Activated effector memory CD4-positive, alpha-beta T cell treated with Interleukin-2 at 50 U/mL for 16 hours (primary cell): ENCODE measurements around the gene DDOST.

Source experiments
- DNase-seq: peaks from one replicate; pipeline ENCODE4 v3.0.0-alpha.2; 2020

The DDOST gene

DNA sequence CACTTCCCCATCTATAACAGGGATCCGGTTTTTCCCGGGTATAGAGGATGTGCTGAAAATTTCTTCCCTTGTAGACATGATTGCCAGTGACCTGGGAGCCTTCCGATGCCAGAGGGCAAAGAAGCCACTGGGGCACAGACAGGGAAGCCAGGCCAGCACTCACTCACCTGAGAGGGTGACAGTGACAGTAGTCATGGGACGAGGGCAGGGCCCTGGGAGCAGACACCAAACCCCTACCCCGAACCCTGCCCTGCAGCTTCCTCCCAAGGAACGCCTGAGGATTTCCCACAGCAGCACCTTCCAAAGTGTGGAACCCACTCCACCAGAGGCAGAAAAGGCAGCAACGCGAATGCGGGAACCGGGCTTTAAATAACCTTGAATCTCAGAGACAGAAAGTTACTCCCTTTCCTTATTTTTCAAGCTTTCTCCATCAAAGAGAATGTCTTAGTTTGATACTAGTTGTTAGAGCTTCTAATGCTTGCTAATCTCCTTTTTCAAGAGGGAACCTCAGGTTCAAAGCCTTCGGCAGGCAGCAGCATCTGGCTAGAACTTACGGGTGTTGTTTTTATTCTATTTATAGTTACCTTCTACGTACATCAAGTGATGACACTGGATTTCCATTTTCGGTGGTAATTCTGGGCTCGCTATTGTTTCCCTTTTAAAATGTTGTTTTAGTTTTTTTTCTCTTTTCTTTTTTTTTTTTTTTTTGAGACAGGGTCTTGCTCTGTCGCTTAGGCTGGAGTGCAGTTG is 2.8 kb downstream of the DDOST start:
- no peak for DNase-seq

DNA sequence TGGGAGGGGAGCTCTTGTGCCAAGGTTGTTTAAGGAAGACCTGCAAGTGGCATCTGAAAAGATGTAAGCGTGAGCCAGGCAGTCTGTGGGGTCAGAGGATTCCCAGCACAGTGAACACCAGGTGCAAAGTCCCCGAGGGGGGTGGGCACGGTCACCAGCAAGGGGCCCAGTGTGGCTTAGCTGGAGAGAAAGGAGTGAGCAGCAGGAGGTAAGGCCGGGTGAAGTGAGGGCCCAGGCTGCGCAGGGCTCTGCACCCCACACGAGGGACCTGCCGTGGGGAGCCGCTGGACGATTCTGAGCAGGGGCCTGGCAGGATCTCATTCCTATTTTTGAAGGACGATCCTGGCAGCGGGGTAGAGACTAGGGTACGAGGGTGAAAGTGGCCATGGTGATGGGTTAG is 4.1 kb downstream of the DDOST start:
- DNase-seq, result no peak

DNA sequence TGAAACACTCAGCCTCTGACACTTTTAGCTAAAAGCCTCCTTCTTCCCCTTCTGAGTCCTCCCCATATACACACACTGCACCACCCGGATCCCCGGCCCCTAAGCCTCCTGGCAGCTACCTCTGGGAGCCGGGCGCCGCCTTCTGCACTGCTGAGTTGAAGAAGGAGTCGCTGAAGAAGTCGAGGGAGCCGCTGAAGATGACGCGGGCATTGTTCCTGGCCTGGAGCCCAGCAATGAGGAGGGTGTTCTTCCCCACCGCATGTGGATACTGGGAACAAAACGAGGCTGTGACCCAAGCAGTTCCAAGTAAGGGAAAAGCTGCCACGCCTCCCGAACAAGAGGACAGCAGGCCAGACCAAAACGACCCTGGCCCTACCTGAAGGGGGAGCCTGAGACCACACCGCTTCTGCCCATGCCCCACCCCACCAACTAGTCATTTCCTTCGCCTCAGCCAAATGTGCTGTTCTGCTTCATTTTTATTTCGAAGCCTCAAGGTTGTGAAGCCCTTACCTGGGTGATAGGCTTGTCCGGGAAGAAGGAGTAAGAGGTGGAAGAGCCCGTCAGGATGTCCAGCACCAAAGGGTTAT is 7.0 kb downstream of the DDOST start:
- no peak for DNase-seq

DNA sequence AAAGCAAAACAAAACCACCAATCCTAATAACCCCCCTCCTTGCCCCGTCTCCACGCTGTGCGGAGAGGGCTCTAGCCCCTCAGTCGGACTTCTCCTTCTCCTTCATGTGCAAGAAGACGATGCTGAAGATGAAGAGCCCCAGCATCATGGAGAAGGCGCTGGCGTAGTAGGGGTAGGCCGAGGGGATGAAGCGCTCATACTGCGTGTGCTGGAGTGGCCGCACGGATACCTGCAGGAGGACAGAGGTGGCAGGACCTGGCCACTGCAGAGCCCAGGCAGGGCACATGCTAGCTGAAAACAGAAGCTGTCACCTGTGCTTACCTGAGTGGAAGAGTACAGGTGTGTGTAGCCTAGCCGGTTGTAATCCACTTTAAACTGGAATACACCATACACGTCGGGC is 8.9 kb downstream of the DDOST start:
- DNase-seq, result no peak

DNA sequence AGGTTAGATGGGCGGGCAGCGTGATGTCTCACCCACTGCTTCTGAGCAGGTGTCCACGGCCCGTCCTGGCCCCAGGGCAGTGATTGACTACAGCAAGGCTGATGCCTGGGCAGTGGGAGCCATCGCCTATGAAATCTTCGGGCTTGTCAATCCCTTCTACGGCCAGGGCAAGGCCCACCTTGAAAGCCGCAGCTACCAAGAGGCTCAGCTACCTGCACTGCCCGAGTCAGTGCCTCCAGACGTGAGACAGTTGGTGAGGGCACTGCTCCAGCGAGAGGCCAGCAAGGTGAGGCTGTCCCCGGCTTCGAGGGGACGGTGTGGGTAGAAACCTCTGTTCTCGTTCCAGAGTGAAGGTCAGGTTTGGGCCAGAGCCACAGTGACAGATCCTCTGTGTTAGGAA is 12.2 kb downstream of the DDOST start:
- no peak for DNase-seq

DNA sequence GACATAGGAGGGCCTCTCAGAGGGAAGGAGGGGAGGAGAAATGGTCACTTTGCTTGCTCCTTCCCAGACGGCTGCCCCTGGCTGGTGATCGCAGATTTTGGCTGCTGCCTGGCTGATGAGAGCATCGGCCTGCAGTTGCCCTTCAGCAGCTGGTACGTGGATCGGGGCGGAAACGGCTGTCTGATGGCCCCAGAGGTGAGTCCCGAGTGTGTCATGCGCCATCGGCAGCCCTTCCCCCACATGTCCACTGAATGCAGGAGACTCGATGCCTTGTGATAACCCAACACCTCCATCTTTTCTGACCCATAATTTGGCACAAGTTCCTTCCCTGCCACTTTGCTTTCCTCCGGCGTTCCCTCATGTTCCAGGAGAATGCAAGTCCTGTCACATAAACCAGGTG is 12.7 kb downstream of the DDOST start:
- DNase-seq, result no peak

DNA sequence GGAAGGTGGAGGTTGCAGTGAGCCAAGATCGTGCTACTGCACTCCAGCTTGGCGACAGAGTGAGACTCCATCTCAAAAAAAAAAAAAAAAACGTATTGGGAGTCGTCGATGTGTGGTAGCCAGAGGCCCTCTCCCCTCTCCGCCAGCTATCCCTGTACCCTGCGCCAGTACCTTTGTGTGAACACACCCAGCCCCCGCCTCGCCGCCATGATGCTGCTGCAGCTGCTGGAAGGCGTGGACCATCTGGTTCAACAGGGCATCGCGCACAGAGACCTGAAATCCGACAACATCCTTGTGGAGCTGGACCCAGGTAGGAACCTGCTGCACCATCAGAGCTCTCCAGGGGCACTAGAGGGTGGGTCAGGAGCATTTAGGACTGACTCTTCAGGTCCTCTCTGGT is 15.8 kb downstream of the DDOST start:
- no peak for DNase-seq

DNA sequence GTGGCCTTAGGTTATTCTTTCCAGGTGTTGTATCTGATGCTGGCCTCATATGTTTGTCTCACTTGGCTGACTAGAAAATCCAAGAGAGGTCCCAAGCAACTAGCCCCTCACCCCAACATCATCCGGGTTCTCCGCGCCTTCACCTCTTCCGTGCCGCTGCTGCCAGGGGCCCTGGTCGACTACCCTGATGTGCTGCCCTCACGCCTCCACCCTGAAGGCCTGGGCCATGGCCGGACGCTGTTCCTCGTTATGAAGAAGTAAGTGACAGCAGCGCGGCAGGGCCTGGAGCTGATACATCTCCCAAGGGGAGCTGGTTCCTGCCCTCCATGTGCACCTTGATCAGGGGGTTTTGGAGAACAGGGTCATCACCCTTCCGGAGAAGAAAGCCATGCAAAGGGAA is 16.8 kb downstream of the DDOST start:
- no peak for DNase-seq

DNA sequence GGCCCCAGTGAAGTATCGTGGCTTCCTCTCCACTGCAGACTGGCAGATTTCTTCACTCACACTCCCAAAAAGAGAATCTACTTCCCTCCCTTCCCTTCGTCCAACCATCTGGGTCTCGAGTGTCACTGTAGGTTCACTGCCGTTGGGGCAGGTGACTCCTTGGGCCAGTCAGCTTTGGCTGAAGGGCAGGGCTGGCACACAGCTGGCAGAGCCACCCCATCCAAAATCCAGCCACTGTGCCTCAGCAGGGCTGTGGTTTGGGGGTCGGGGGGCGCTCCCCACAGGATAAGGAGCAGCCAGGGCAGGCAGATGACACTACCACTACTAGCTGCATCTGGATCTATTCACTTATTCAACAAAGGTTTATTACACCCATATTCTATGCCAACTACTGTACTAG is 18.1 kb downstream of the DDOST start:
- no peak for DNase-seq

DNA sequence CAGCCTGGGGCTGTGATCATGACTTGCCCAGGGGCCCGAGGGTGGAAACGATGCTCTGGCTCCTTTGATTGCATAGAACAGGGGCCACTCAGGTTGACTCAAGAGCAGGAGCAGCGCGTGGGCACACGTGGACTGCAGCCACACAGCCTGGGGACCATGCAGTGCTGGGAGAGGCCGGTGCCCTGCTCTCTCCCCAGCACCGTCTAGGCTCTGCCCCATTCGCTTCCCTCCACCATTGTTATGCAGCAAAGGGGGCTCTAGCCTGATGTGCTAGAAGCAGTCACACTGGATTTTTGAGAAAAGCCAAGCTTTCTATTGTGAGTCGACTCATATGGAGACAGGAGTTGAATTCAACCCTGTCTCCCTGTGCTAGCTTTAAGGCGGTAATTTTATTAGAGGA is 19.2 kb downstream of the DDOST start:
- DNase-seq, result no peak

DNA sequence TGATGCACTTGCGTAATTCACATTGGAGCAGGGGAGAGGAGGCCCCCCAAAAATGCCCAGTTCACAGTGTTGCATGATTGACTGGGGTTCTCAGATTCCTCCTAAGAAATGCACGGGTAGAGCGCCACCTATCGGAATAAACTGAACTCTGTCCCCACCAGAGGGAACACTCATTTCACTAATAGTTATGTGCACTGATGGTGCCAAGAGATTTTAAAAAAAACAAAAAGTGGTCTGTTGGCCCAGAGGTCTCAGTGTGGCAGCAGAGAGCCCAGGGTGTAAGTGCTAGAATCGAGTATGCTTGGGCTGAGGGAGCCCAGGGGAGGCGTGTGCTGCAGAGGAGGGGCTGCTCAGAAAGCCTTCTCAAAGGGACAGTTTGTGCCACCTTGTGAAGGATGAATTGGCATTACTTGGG is 21.0 kb downstream of the DDOST start:
- peak; percentile 25 for DNase-seq

DNA sequence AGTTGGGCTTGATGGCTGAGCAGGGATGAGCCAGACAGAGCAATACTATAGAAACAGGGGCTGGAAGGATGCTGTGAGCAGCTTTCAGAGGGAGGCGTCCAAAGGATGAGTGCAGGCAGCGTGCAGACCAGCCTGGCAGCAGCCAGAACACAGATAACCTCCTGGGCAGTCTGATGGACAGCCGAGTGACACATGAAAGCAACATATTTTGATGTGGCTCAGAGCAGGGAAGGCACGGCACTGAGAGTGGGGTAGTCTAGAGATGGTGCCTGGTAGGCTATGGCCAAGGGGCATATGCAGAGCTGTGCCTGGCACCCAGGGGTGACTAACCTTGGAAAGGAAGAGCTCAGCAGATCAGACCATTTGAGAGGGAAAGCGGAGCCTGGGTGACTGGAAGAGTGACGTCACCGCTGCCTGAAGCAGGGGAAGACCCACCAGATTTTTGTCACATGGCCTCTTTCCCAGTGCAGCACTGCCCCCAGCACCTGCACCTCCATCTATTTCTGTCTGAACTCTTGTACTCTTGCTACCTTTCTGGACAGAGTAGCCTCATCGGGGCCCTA is 24.3 kb downstream of the DDOST start:
- DNase-seq, result no peak

DNA sequence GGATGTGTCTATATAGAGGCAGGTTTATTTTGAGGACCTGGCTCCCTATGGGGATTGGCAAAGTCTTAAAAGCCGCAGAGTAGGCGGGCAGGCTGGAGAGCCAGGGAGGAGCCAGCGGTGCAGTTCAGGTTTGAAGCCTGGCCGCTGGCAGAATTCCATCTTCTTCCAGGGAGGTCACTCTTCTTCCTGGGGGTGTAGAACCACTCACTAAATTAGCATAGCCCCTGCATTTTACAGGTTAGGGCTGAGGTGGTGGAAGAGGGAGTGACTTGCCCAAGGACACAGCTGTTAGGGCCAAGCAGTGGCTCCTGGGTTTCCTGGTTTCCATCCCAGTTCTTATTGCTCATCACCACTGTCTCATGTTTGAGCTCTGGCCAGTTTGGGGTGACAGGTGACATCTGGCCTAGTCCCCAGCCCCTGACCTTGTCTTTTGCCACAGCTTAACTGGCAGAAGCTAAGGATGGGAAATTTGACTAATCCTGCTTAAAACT is 26.5 kb downstream of the DDOST start:
- DNase-seq, result no peak

DNA sequence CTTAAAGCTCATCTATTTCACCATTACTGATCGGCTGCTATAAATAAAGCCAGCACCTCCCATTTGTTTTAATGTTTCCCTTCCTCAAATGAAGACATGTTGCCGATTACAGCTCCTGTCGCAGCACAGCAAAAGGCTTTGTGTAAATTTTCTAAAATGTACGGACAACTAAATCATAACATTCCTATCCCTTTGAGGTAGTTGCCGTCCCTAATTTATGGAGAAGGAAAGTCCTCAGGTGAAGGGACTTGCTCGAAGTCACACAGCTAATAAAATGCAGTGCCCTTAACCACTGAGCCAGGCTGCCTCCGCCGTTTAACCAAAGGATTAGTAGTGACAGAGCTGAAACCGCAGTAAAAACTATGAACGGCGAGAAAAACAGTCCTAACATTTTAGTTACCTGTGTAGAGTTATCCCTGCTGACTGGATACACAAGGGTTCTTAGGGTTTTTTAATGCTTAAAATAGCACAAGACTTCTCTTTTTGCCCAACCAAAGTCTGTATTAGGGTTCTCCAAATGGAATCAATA is 27.0 kb downstream of the DDOST start:
- DNase-seq, result peak; percentile 3

DNA sequence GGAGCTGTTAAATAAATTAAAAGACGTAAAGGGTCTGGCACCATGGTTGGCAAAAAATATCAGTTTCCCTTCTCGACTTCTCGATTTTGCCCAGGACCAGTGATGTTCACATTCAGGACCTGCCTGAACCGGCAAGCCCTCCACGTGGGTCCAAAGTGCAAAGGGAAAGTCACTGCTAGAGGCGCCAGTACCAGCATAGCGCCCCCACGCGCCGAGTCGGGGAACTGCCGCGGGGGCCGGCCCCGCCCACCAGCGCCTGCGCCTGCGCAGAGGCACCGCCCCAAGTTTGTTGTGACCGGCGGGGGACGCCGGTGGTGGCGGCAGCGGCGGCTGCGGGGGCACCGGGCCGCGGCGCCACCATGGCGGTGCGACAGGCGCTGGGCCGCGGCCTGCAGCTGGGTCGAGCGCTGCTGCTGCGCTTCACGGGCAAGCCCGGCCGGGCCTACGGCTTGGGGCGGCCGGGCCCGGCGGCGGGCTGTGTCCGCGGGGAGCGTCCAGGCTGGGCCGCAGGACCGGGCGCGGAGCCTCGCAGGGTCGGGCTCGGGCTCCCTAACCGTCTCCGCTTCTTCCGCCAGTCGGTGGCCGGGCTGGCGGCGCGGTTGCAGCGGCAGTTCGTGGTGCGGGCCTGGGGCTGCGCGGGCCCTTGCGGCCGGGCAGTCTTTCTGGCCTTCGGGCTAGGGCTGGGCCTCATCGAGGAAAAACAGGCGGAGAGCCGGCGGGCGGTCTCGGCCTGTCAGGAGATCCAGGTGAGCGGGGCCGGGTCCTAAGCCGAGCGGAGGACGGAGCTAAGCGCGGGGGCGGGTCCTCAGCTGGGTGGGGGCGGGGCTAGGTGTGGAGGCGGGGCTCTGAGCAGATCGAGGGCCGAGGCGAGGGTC is 27.7 kb downstream of the DDOST start, which contains the start of gene PINK1:
PINK1 (plus strand) TSS at position 269 of the 875 bp plus-strand sequence; CDS start at position 360, 91 bp downstream.
- DNase-seq, result peak; percentile 89

DNA sequence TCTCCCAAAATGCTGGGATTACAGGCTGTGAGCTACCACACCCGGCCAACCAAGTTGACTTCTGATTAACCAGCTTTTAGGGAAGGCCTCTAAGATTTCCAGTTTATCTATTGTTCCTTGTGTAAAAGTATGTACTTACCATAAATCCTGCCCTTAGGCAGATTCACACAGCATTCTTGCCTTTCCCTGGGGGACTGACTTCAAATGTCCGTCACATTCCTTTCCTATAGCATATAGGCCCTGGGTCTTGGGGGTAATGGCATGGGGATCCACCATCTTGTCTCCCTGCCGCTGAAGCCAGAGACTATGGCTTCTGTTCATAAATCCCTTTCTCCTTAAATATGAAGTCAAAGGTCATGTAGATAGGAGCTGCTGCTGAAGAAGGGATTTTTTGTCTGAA is 28.8 kb downstream of the DDOST start:
- no peak for DNase-seq

DNA sequence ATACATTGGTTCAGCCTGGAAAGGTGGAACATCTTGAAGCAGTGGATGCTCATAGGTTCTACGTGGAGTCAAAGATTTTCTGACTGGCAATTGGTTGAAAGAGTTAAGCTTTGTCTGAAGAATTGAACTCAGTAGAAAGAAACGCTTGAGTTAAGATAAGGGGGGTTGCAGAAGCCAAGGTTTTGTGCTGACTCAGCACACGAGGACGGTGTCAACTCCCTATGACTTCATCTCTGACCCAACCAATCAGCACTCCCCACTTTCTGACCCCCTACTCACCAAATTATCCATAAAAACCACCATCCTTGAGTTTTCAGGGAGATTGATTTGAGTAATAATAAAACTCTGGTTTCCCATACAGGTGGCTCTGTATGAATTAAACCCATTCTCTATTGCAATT is 30.4 kb downstream of the DDOST start:
- DNase-seq, result no peak

DNA sequence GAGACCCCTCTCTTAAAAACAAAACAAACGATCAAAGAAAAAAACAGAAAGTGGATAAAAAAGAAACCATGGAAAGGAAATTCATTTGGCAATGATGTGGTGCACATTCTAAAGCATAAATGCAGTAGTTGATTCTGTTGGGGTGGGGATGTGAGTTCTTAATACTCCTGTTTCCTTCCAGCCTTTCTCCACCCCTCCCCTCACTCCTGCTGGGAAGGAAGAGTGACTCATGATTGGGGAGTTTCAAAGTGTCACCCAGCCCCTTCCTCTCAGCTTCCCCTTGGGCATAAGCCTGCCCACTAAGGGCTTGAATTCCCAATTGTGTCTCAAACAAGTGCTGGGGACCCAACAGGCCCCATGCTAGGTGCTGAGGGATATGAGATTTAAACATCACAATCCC is 34.6 kb downstream of the DDOST start:
- DNase-seq, result no peak

DNA sequence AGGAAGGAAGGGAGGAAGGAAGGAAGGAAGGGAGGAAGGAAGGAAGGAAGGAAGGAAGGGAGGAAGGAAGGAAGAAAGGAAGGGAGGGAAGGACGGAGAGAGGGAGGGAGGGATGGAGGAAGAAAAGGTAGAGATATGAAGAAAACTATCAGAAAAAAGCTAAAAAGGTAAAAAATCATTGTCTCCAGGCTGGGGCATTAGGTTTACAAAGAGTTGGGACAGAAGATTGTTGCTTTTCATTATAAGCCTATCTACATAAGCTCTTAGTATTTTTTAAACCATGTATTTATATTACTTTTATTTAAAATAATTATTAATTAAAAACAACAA is 35.1 kb downstream of the DDOST start:
- DNase-seq, result no peak

DNA sequence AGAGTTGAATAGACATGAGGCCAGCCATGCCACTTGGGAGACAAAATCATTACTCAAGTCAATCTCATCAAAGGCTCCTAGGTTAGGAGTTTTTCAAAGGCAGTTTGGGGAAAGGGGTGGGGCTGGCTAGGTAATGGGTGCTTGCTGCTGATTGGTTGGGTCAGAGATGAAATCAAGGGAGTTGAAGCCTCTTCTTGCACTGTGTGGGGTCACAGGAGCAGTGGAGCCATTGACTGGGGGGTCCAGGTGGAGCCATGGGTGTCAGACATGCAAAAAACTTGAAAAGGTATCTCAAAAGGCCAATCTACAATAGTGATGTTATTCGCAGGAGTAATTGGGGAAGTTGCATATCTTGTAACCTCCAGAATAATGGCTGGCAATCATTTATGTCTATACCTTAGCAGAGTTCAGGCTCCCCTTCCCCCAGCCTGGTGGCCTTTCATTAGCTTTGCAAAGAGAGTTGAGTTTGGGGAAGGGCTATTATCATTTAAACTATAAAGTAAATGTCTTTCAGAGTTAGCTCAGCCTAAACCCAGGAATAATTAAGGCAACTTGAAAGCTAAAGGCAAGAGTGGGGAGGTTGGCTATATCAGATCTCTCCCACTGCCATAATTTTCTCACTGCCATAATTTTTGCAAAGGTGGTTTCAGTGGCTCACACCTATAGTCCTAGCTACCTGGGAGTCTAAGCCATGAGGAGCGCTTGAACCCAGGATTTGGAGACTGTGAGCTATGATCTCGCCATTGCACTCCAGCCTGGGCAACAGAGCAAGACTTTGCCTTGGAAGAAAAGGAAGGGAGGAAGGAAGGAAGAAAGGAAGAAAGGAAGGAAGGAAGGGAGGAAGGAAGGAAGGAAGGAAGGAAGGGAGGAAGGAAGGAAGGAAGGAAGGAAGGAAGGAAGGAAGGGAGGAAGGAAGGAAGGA is 35.7 kb downstream of the DDOST start:
- no peak for DNase-seq

DNA sequence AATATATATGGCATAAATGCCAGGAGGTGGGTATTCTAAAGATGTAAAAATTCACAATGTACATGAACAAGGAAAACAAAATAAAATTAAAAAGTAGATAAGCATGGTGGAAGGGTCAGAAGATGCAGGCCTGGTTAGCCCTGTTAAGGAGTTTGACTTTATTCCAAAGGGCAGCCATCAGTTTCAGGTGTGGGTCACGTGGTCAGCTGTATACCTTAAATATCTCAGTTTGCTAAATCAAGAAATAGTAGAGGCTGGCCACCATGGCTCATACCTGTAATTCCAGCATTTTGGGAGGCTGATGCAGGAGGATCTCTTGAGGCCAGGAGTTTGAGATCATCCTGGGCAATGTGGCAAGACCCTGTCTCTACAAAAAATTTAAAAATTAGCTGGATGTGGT is 36.5 kb downstream of the DDOST start:
- no peak for DNase-seq

DNA sequence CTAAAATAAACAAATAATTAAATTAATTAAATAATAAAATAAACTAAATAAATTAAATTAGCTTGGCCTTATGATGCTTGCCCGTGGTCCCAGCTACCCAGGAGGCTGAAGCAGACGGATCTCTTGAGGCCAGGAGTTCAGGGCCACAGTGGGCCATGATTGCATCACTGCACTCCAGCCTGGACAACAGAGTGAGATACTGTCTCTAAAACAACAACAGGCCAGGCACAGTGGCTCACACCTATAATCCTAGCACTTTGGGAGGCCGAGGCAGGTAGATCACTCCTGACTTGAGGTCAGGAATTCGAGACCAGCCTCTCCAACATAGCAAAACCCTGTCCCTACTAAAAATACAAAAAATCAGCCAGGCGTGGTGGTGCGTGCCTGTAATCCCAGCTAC is 40.2 kb downstream of the DDOST start:
- DNase-seq, result no peak
